HepG2 (cell line): Measurements from ENCODE around the gene DCAF7. TPM values are rescaled to one million over a fixed set of nuclear protein-coding genes. Genes with fewer than 3 reads are reported as not detected.

Experiments used
- BRCA1 ChIP-seq: sonication (generic); formaldehyde crosslinking; IDR thresholded peaks from 2 replicates; pipeline ENCODE4 v1.4.0; 2020; ENCODE audit warnings: missing genetic modification reagents
- DZIP1 ChIP-seq: sonication (generic); formaldehyde crosslinking; IDR thresholded peaks from 2 replicates; pipeline ENCODE4 v1.5.0; 2020; ENCODE audit warnings: mild to moderate bottlenecking, missing genetic modification reagents
- HINFP ChIP-seq: sonication (generic); formaldehyde crosslinking; IDR thresholded peaks from 2 replicates; pipeline ENCODE4 v1.4.0; 2020; ENCODE audit warnings: low read depth, mild to moderate bottlenecking, missing genetic modification reagents
- ISL2 ChIP-seq: sonication (generic); formaldehyde crosslinking; IDR thresholded peaks from 2 replicates; pipeline ENCODE4 v1.5.0; 2020; ENCODE audit warnings: missing genetic modification reagents
- NFAT5 ChIP-seq: sonication (generic); formaldehyde crosslinking; IDR thresholded peaks from 2 replicates; pipeline ENCODE4 v1.4.0; 2020; ENCODE audit warnings: missing genetic modification reagents
- PAX8 ChIP-seq: sonication (generic); formaldehyde crosslinking; IDR thresholded peaks from 2 replicates; pipeline ENCODE4 v1.8.0; 2022; ENCODE audit warnings: mild to moderate bottlenecking, missing genetic modification reagents, borderline replicate concordance
- SIX1 ChIP-seq: sonication (generic); formaldehyde crosslinking; IDR thresholded peaks from 2 replicates; pipeline ENCODE4 v1.4.0; 2020; ENCODE audit warnings: missing genetic modification reagents, borderline replicate concordance
- SKIL ChIP-seq: sonication (generic); formaldehyde crosslinking; IDR thresholded peaks from 2 replicates; pipeline ENCODE4 v1.8.0; 2022; ENCODE audit warnings: missing genetic modification reagents, mild to moderate bottlenecking, moderate library complexity, borderline replicate concordance
- SYNCRIP ChIP-seq: fragments of 200-400 bp; formaldehyde crosslinking; IDR thresholded peaks from 2 replicates; pipeline ENCODE4 v1.6.1; 2018; ENCODE audit warnings: mild to moderate bottlenecking, low read depth, low read length; ENCODE audit not compliant: insufficient read depth
- TBX2 ChIP-seq: sonication (generic); formaldehyde crosslinking; IDR thresholded peaks from 2 replicates; pipeline ENCODE4 v1.5.0; 2020; ENCODE audit warnings: missing genetic modification reagents, mild to moderate bottlenecking, borderline replicate concordance
- ZNF639 ChIP-seq: conservative IDR thresholded peaks from 2 replicates; pipeline ENCODE4 v1.6.1; 2018; ENCODE audit warnings: missing genetic modification reagents
- polyA plus RNA-seq, 8 experiments: library from polyadenylated mRNA; depleted of rRNA in 3 of 8; stranded (reverse) in 7 of 8; unstranded in 1 of 8; fragments of >200 nt; fragmentation: Illumina TruSeq in 4 of 8; extraction: Trizol in 4 of 8; gene quantifications; 2 replicates each; pipeline versions ENCODE4 v1.2.1 to v1.2.3, GENCODE V29; 2011 to 2016; ENCODE audit warnings: low read depth in 4 of 8, missing spikeins in 1 of 8, mixed read lengths in 1 of 8; ENCODE audit not compliant: insufficient read depth in 1 of 8
- total RNA-seq, 5 experiments: library from RNA; depleted of rRNA; stranded (reverse); fragments of >200 nt; fragmentation: Illumina TruSeq; extraction: Trizol; gene quantifications; 2 replicates each; pipeline ENCODE4 v1.2.3, GENCODE V29; 2016; ENCODE audit warnings: low read depth in 1 of 5

The DCAF7 gene
- total and polyA plus RNA-seq, 2 of the 13 experiments (the other 11 are each of a cell fraction or from before 2014, with no cell fraction given), result 55.2 to 73.4 TPM

GRCh38 chr17:63531022-63531965, 19.0 kb upstream of the DCAF7 start (continued):
- peak; percentile 81 for TF ChIP-seq HINFP
- TF ChIP-seq ISL2, result peak; percentile 94
- peak; percentile 72; the same call in 1 of the 2 replicates for TF ChIP-seq SIX1 (CRISPR knock-in tag)
- TF ChIP-seq SKIL (CRISPR knock-in tag), result peak; percentile 87
- TF ChIP-seq PAX8 (CRISPR knock-in tag), result peak; percentile 84; the same call in 1 of the 2 replicates
- TF ChIP-seq TBX2, result peak; percentile 83
- no peak for TF ChIP-seq SYNCRIP
- 0 out of 2 replicates have a peak, but pooled peaks have one; percentile 66 for TF ChIP-seq BRCA1 (CRISPR knock-in tag)
- 0 out of 2 replicates have a peak, but pooled peaks have one; percentile 48 for TF ChIP-seq ZNF639 (CRISPR knock-in tag)
- 0 out of 2 replicates have a peak, but pooled peaks have one; percentile 22 for TF ChIP-seq NFAT5
- TF ChIP-seq DZIP1 (CRISPR knock-in tag), result peak; percentile 85; the same call in 1 of the 2 replicates
